Testis (tissue), 2 donors: Measurements from ENCODE around the gene CLDN19.

Experiments used
- CTCF ChIP-seq, 3 experiments: fragments of 450-650 bp in 2 of 3; fragments of 200-600 bp in 1 of 3; sonication (generic) in 1 of 3; IDR thresholded peaks; one replicate each; pipeline ENCODE4 v1.5.1; 2016 to 2019; ENCODE audit warnings: antibody characterized with exemption in 3 of 3, mild to moderate bottlenecking in 2 of 3, moderate library complexity in 1 of 3
- POLR2A ChIP-seq: fragments of 450-650 bp; IDR thresholded peaks from one replicate; pipeline ENCODE4 v1.6.1; 2017; ENCODE audit warnings: antibody characterized with exemption, mild to moderate bottlenecking, moderate library complexity

GRCh38 chr1:42786097-42786496 lies 46.1 kb upstream of the CLDN19 start:
- TF ChIP-seq CTCF (IDR thresholded peaks at IDR 0.05) (no peak), POLR2A (no peak)
